GM23338 (cell line): ENCODE measurements around the gene MYO5B. TPM values are rescaled to one million over a fixed set of nuclear protein-coding genes. Genes with fewer than 3 reads are reported as not detected.

Source experiments
- ATAC-seq: fragments of 200-7000 bp; cut with Tn5 transposase; 3 replicates; pipeline ENCODE4 v1.9.1; 2020
- DNase-seq: peaks from one replicate; pipeline ENCODE4 v3.0.0-alpha.2; 2015; ENCODE audit warnings: low spot score
- H2AFZ ChIP-seq: fragments of 200-600 bp; sonication (generic); 2 replicates; pipeline ENCODE4 v1.8.0; 2016; ENCODE audit warnings: antibody characterized with exemption, mild to moderate bottlenecking, moderate library complexity
- H3F3A ChIP-seq: fragments of 200-600 bp; sonication (generic); replicated peaks from 2 replicates; pipeline ENCODE4 v1.8.0; 2017; ENCODE audit warnings: antibody characterized with exemption, mixed run types, low read depth
- H3K27ac ChIP-seq: fragments of 200-600 bp; sonication (generic); 2 replicates; pipeline ENCODE4 v1.6.1; 2016; ENCODE audit warnings: low read depth
- H3K27me3 ChIP-seq: fragments of 200-600 bp; sonication (generic); 2 replicates; pipeline ENCODE4 v1.8.0; 2016; ENCODE audit warnings: mild to moderate bottlenecking, mixed run types, moderate library complexity; ENCODE audit not compliant: insufficient read depth
- H3K36me3 ChIP-seq: fragments of 200-600 bp; sonication (generic); 2 replicates; pipeline ENCODE4 v1.8.0; 2016; ENCODE audit warnings: mild to moderate bottlenecking; ENCODE audit not compliant: insufficient read depth
- H3K4me1 ChIP-seq: fragments of 200-600 bp; sonication (generic); 2 replicates; pipeline ENCODE4 v1.8.0; 2016; ENCODE audit warnings: mild to moderate bottlenecking, moderate library complexity; ENCODE audit not compliant: insufficient read depth
- H3K4me2 ChIP-seq: fragments of 200-600 bp; sonication (generic); 2 replicates; pipeline ENCODE4 v1.7.1; 2017; ENCODE audit warnings: mixed run types
- H3K4me3 ChIP-seq: fragments of 200-600 bp; sonication (generic); 2 replicates; pipeline ENCODE4 v1.6.1; 2016; ENCODE audit warnings: mixed run types
- H3K79me2 ChIP-seq: fragments of 200-600 bp; sonication (generic); replicated peaks from 2 replicates; pipeline ENCODE4 v1.8.0; 2017; ENCODE audit warnings: mild to moderate bottlenecking; ENCODE audit not compliant: insufficient read depth
- H3K9me2 ChIP-seq: fragments of 200-600 bp; sonication (generic); 2 replicates; pipeline ENCODE4 v1.8.0; 2017; ENCODE audit not compliant: insufficient read depth
- H4K20me1 ChIP-seq: fragments of 200-600 bp; sonication (generic); replicated peaks from 2 replicates; pipeline ENCODE4 v1.8.0; 2017; ENCODE audit warnings: mild to moderate bottlenecking; ENCODE audit not compliant: insufficient read depth
- H3K27ac Mint-ChIP-seq: 2 replicates; pipeline ENCODE4 v1.8.0; 2020; ENCODE audit warnings: inconsistent platforms, mild to moderate bottlenecking, moderate library complexity, mixed read lengths
- H3K27me3 Mint-ChIP-seq: 3 replicates; pipeline ENCODE4 v1.8.0; 2022; ENCODE audit warnings: low read depth, mild to moderate bottlenecking, moderate library complexity, mixed read lengths, inconsistent platforms; ENCODE audit not compliant: insufficient read depth, poor library complexity
- H3K36me3 Mint-ChIP-seq: 3 replicates; pipeline ENCODE4 v1.8.0; 2021; ENCODE audit warnings: low read depth, mild to moderate bottlenecking, inconsistent platforms, moderate library complexity, mixed read lengths
- H3K4me1 Mint-ChIP-seq: 3 replicates; pipeline ENCODE4 v1.8.0; 2020; ENCODE audit warnings: mild to moderate bottlenecking, inconsistent platforms, mixed read lengths
- H3K4me3 Mint-ChIP-seq: 3 replicates; pipeline ENCODE4 v1.8.0; 2021; ENCODE audit warnings: moderate library complexity, mild to moderate bottlenecking, inconsistent platforms, mixed read lengths
- H3K9me3 Mint-ChIP-seq: 3 replicates; pipeline ENCODE4 v1.8.0; 2020; ENCODE audit warnings: moderate library complexity, mild to moderate bottlenecking, inconsistent platforms, mixed read lengths
- CREB1 ChIP-seq: fragments of 250-450 bp; sonication (Bioruptor Pico); IDR thresholded peaks from 2 replicates; pipeline ENCODE4 v1.5.0; 2020; ENCODE audit warnings: low read depth, mild to moderate bottlenecking, moderate library complexity
- CTCF ChIP-seq, 2 experiments: fragments of 200-600 bp in 1 of 2; sonication (generic) in 1 of 2; conservative IDR thresholded peaks; 2 replicates each; pipeline versions ENCODE4 v1.5.1 to v1.6.1; 2016 to 2017; ENCODE audit warnings: antibody characterized with exemption in 2 of 2, low read depth in 2 of 2, mild to moderate bottlenecking in 2 of 2, moderate library complexity in 1 of 2
- ETS1 ChIP-seq: IDR thresholded peaks from 2 replicates; pipeline ENCODE4 v1.6.1; 2016; ENCODE audit warnings: antibody characterized with exemption
- EZH2 ChIP-seq: fragments of 200-600 bp; sonication (generic); IDR thresholded peaks from one replicate; pipeline ENCODE4 v1.8.0; 2017; ENCODE audit warnings: antibody characterized with exemption, mild to moderate bottlenecking, low read depth; ENCODE audit not compliant: unreplicated experiment
- EZH2phosphoT487 ChIP-seq: fragments of 200-600 bp; sonication (generic); IDR thresholded peaks from one replicate; pipeline ENCODE4 v1.8.1; 2018; ENCODE audit warnings: antibody characterized with exemption; ENCODE audit not compliant: unreplicated experiment
- JUNB ChIP-seq: IDR thresholded peaks from one replicate; pipeline ENCODE4 v1.6.1; 2016; ENCODE audit warnings: antibody characterized with exemption; ENCODE audit not compliant: unreplicated experiment
- NANOG ChIP-seq: IDR thresholded peaks from 2 replicates; pipeline ENCODE4 v1.6.1; 2016; ENCODE audit warnings: antibody characterized with exemption, borderline replicate concordance
- POLR2AphosphoS5 ChIP-seq: IDR thresholded peaks from 2 replicates; pipeline ENCODE4 v1.6.1; 2016; ENCODE audit warnings: antibody characterized with exemption, low read depth
- REST ChIP-seq: IDR thresholded peaks from one replicate; pipeline ENCODE4 v1.6.1; 2018; ENCODE audit warnings: antibody characterized with exemption; ENCODE audit not compliant: unreplicated experiment
- STAT1 ChIP-seq: IDR thresholded peaks from one replicate; pipeline ENCODE4 v1.6.1; 2016; ENCODE audit warnings: antibody characterized with exemption; ENCODE audit not compliant: unreplicated experiment
- ZNF114 ChIP-seq: fragments of 250-450 bp; sonication (Bioruptor Pico); IDR thresholded peaks from 2 replicates; pipeline ENCODE4 v1.5.0; 2020; ENCODE audit warnings: mild to moderate bottlenecking, moderate library complexity
- ZNF331 ChIP-seq: fragments of 250-450 bp; sonication (Bioruptor Pico); IDR thresholded peaks from 2 replicates; pipeline ENCODE4 v1.5.0; 2020; ENCODE audit warnings: low read depth, mild to moderate bottlenecking, moderate library complexity
- ZNF462 ChIP-seq: fragments of 250-450 bp; sonication (Bioruptor Pico); IDR thresholded peaks from 2 replicates; pipeline ENCODE4 v1.5.0; 2020; ENCODE audit warnings: mild to moderate bottlenecking, moderate library complexity
- polyA plus RNA-seq: library from polyadenylated mRNA; unstranded; fragments of >200 nt; fragmentation: Nextera tagmentation; extraction: Ambion mirVana; gene quantifications from 2 replicates; pipeline ENCODE4 v1.2.1, GENCODE V29; 2016
- total RNA-seq: library from RNA; depleted of rRNA; stranded (reverse); fragments of >200 nt; shearing (Covaris generic); gene quantifications from 2 replicates; pipeline ENCODE4 v1.2.3, GENCODE V29; 2014

The MYO5B gene
- total and polyA plus RNA-seq, 2 experiments from 2014 or later, result 3.2 to 19.1 TPM

GRCh38 chr18:49913221-49913620 lies 281.7 kb downstream of the MYO5B start:
- Histone ChIP-seq H3K9me2 (no peaks in the 10 kb centered on the region; the same call in 1 of the 2 replicates), H4K20me1 (no peaks in the 10 kb centered on the region), H3K4me2 (no peak overlapping the region), H3K79me2 (no peaks in the 10 kb centered on the region), H3K27ac (no peak overlapping the region), H3K4me1 (no peaks in the 10 kb centered on the region; the same call in 1 of the 2 replicates), H3K4me3 (no peak overlapping the region), H3F3A (no peaks in the 10 kb centered on the region), H3K36me3 (peaks cover 6% of the 10 kb centered on the region; the same call in 1 of the 2 replicates), H2AFZ (no peak overlapping the region), H3K27me3 (no peaks in the 10 kb centered on the region)
- no peak overlapping the region for H3K4me3 Mint-ChIP-seq
- peaks cover 18% of the 10 kb centered on the region; the same call in 2 of the 3 replicates for H3K9me3 Mint-ChIP-seq
- peaks cover 13% of the 10 kb centered on the region; the same call in 2 of the 3 replicates for H3K36me3 Mint-ChIP-seq
- H3K27ac Mint-ChIP-seq, result no peak overlapping the region
- H3K27me3 Mint-ChIP-seq, result peaks cover 22% of the 10 kb centered on the region
- H3K4me1 Mint-ChIP-seq, result peaks cover 21% of the 10 kb centered on the region
- DNase-seq (no peak), ATAC-seq (no peak)
- TF ChIP-seq STAT1 (no peak), CREB1 (CRISPR knock-in tag) (no peak), ZNF462 (CRISPR knock-in tag) (no peak), NANOG (no peak), ZNF114 (CRISPR knock-in tag) (no peak), ZNF331 (CRISPR knock-in tag) (no peak), REST (no peak), JUNB (no peak), EZH2 (no peak), EZH2phosphoT487 (no peak), ETS1 (no peak), POLR2AphosphoS5 (no peak), CTCF (conservative IDR thresholded peaks at IDR 0.05; ENCODE audit: low read depth in 2 of 2) (no peak)
